Superior temporal gyrus (tissue), 1 donor: ENCODE results near the gene RASSF4.

ENCODE experiments used
- DNase-seq: peaks from one replicate; pipeline ENCODE4 v3.0.0-alpha.2; 2016; ENCODE audit errors: extremely low spot score

Gene RASSF4

GRCh38 chr10:44988957-44989585 lies 29.5 kb downstream of the RASSF4 start:
- no peak for DNase-seq

- no peak for DNase-seq
These were observed 30.1 kb downstream of the RASSF4 start for GRCh38 chr10:44989597-44990301.

- no peak for DNase-seq
These were observed 30.7 kb downstream of the RASSF4 start for GRCh38 chr10:44990302-44990655.

- DNase-seq, result no peak
These were observed 31.4 kb downstream of the RASSF4 start for GRCh38 chr10:44990965-44991364.

- no peak for DNase-seq
These were observed 32.0 kb downstream of the RASSF4 start for GRCh38 chr10:44991571-44991970.

- no peak for DNase-seq
These were observed 32.6 kb downstream of the RASSF4 start for GRCh38 chr10:44992070-44992731.

GRCh38 chr10:44992732-44993225 lies 33.2 kb downstream of the RASSF4 start:
- no peak for DNase-seq

GRCh38 chr10:44993226-44993921 lies 33.8 kb downstream of the RASSF4 start:
- no peak for DNase-seq

GRCh38 chr10:44993922-44994751 lies 34.5 kb downstream of the RASSF4 start:
- DNase-seq, result no peak

- DNase-seq, result no peak
These were observed 35.3 kb downstream of the RASSF4 start for GRCh38 chr10:44994752-44995530.

GRCh38 chr10:44995581-44995913 lies 35.9 kb downstream of the RASSF4 start:
- no peak for DNase-seq

GRCh38 chr10:44995914-44996669 lies 36.5 kb downstream of the RASSF4 start:
- DNase-seq, result peak; percentile 80

- DNase-seq, result no peak
These were observed 37.6 kb downstream of the RASSF4 start for GRCh38 chr10:44997105-44997748.

GRCh38 chr10:44998146-44998631 lies 38.6 kb downstream of the RASSF4 start:
- no peak for DNase-seq

GRCh38 chr10:45000138-45000751 lies 40.6 kb downstream of the RASSF4 start:
- no peak for DNase-seq

- peak; percentile 67 for DNase-seq
These were observed 41.3 kb downstream of the RASSF4 start, which contains the start of gene ZNF22 for GRCh38 chr10:45000752-45001380. TSS of gene ZNF22 (plus strand) at chr10:45000923. CDS start at chr10:45003369, 2,446 bp downstream.

GRCh38 chr10:45001381-45002148 lies 42.0 kb downstream of the RASSF4 start:
- peak; percentile 66 for DNase-seq
